ENCODE measurements around the gene CLPSL1.

CLPSL1 gene

DNA sequence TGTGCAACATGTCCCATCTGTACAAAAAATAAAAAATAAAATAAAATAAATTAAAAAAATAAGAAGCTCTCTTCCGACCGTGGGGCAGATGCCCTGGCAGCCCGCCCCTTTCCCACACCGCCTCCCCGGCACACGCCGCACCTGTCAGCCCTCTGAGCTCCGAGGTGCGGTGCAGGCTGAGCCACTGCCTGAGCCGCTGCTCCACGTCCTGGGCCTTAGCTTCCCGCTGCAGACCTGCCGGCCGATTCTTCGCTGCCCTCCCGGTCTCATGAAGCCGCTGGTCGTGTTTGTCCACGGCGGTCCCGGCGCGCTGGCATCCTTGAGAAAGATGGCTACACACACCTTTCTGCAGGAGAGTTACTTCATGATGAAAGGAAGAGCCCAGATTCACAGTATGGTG is 15.1 kb upstream of the CLPSL1 start:
- no peak for DNase-seq

DNA sequence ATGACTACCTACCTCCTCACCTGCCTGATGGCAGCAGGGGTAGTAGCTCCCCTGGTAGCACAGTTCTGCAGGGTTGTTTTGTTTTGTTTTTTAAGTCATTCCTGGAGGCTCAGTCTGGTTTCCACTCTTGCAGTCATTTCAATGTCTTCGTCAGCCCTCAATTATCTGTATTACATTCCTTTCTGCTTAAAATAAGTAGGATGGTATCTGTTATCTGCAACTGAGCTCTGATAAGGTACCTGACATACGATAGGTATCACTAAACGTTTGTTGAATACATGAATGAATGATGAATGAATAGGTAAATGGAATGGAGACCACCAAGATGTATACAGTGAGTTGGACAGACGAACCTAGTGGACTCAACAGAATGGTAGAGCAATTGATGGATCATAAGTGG is 11.6 kb upstream of the CLPSL1 start:
- DNase-seq: no peak

DNA sequence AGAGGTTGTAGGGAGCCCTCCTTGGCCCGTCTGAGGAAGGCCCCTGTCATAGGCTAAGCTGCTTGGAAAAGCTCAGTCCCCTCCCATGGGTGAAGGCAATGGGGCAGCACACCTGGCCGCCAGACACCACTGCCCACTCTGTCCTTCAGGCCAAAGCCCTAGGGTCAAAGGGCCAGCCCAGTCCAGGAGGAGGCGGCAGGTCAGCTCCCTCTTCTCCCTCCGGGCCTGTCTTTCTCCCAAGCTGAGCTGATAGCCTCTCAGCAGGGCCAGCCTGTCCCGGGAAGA is 9.5 kb upstream of the CLPSL1 start:
- DNase-seq: no peak

DNA sequence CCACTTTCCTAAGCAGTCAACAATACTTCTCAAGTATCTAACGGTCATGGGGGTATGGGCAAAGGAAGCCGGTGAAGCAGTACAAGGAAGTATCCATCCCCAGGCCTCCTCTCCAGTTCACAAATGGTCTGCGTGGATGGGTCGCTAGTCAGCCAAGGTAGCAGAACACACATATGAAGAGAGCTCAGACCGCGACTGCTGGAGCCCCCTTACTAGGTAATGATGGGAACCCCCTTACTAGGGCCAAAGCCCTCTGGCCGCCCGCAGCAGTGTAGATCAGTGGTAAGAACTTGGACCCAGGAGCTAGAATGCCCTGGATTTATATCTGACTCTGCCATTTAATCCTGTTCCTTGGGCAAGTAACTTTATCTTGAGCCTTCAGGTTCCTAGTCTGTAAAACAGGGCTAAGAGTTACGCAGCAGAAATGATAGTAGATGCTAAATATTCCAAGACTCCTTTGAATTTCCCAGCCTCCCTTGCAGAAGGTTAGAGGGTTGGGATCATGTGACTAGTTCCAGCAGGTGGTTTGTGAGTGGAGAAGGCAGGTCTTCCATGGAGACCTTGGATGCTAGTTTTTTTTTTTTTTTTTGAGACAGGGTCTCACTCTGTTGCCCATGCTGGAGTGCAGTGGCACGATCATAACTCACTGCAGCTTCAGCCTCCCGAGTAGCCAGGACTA is 6.6 kb upstream of the CLPSL1 start:
- DNase-seq: no peak

DNA sequence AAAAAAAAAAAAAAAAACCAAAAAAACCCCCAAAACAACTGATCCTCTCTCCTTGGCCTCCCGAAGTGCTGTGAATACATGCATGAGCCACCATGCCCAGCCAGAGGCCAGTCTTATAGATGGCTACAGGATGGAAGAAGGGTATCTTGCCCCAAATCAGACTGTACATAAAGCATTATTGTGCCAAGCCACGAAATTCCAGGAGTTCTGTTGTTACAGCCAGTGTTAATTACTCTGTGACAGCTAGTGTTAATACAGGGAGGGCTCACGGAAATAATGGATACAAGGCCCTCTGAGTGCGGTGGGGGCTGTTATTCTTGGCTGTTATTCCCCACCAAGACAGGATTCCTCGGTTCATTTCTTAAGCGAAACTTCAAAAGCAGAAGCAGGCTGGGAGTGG is 5.8 kb upstream of the CLPSL1 start:
- no peak for DNase-seq

DNA sequence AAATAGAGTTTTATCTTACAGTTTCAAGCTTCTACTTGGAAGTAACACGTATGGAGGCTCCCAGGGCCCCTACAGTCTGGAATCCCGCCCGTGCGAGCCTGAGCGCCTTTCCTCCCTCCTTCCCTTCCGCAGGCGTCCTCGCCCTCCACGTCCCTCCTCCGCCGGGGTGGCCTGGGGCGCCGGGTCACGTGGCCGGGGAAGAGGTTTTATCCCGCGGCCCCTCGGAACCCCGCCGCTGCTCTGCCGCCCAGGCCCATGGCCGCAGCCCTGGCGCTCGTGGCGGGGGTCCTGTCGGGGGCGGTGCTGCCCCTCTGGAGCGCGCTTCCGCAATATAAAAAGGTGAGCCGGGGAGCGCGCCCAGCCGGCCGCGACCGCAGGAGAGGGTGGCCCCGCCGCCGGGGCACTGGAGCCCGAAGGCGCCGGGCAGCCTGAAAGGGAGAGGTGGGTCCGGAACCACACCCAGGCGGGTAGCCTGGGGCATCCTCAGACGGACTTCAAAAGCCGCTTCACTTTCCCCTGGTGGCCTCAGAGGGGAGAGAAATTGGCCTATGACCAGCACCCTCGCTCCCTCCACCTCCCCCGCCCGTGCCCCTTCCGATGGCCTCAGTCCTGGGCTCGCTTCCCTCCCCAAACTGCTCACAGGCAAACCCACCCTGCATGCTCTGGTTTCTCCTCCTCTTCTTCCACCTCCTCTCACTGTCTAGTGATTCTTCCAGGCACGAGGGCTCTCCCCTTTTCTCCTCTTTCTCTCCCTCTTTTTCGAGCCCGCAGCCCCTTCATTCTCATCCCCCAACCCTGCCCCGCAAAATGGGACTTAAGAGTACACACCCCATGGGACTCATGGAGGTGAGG is 4.2 kb upstream of the CLPSL1 start, which contains the start of gene CLPSL2:
TSS of gene CLPSL2 (plus strand) at position 235 of the 852 bp plus-strand sequence. CDS start at position 256, 21 bp downstream.
- DNase-seq: no peak

DNA sequence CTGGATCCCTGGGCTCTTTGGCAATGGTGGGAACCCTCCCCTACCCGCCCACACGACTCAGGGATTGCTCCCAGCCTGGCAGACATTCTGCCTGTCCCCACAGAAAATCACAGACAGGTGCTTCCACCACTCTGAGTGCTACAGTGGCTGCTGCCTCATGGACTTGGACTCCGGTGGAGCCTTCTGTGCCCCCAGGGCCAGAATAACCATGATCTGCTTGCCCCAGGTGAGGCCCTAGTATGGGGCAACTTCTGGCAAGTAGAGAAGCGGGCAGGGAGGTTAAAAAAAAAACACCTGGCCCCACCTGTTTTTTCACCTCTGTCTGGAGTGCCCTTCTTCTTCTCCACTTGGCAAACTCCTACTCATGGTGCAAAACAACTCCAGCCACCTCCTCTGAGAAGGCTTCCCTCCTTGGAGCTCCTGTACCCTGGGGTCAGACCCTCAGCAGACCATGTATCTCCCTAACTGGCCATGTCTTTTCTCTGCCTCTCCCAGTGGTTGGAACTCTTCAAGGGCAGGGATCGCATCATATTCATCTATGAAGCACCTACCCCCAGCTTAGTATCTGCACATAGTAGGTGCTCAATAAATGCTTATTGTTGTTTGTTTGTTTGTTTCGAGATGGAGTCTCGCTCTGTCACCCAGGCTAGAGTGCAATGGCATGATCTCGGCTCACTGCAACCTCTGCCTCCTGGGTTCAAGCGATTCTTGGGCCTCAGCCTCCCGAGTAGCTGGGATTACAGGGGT is 3.3 kb upstream of the CLPSL1 start:
- no peak for DNase-seq

DNA sequence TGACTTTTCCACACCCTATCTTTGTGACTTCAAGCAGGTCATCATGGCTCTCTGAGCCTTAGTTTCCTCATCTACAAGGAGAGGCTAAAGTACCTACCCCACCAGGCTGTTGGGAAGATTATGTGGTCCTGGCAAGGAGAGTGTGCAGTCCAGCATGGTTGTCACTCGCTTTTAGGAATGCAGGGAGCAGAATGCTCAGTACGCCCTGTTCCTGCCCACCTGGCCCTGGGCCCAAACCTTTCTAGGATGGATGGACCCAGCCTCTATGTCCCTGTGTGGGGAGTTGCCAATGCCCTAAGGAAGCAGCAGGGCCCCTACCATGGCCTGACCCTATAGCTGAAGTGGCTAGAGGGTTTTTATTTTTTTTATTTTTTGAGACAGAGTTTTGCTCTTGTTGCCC is 2.4 kb upstream of the CLPSL1 start:
- DNase-seq: no peak

DNA sequence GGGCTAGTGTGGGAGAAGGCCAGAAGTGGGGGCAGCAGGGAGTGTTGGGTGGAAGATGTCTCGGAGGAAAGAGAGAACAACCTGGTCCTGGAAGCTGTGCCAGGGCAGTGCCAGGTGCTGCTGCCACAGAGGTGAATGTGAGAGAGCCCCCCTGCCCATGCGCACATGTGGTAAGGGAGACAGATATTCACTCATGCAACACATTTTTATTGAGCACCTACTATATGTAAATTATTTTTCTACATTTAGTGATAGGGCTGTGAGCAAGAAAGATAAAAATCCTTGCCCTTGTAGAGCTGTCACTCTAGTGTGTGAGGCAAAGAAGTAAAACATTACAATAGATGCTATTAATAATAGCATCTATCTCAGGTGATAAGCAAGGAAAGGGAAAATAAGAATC is 471 bp downstream of the CLPSL1 start:
- DNase-seq: no peak

DNA sequence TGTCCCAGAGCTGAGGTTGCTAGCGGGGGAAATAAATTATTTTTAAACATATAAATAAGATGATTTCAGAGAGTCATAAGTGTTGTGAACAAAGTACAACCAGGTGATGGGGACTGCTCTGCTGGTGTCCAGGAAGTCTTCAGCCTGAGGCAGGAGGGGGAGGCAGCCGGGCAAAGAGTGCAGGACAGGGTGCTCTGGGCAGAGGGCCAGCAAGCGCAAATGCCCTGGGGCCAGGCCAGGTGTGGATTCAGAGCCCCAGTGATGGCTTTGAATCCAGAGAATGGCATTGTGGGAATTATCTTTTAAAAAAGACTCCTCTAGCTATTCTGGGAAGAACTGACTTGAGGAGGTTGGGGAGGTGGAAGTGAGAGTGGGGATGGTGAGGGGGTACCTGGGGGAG is 1.6 kb downstream of the CLPSL1 start:
- no peak for DNase-seq

DNA sequence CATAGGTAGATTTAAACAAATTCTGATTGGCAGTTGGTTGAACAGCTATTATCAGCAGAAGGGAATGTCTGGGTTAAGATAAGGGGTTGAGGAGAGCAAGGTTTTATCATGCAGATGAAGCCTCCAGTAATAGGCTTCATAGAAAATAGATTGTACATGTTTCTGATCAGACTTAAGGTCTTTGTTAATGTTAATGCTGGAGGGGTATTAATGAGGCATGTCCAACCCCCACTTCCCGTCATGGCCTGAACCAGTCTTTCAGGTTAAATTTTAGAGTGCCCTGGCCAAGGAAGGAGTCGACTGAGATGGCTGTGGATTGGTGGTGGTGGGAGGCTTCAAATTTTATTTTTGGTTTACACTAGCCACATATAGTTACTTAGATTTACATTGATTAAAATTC is 3.4 kb downstream of the CLPSL1 start:
- no peak for DNase-seq

DNA sequence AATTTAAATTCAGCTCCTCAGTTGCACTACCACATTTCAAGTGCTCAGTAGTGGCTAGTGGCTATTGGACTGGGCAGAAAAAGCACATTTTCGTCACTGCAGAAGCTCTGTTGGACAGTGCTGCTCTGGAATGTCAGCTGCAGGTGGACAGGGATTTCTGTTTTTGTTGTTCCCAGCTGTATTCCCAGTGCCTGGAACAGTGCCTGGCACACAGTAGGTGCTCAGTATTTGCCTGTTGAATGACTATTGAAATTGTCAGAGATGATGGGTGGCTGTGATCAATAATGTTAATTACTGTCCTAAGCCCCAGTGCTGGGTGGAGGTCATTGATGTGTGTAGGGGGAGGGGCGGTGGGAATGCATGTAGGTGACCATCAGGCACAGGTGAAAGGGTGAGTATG is 5.5 kb downstream of the CLPSL1 start:
- DNase-seq: no peak

DNA sequence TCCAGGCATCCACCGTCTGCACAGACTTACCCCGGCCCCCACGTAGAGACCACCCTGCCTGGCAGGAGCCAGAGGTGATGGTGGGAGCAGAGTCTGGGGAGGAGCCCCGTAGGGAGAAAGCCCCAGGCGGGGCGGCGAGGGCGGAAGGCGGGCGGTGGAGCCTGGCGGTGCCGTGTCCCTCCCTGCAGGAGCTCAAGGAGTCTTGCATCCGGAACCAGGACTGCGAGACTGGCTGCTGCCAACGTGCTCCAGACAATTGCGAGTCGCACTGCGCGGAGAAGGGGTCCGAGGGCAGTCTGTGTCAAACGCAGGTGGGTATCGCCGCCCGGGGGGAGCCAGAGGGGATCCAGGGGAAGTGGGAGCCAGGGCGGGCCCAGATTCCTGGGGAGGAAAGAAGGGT is 6.0 kb downstream of the CLPSL1 start:
- DNase-seq: no peak

DNA sequence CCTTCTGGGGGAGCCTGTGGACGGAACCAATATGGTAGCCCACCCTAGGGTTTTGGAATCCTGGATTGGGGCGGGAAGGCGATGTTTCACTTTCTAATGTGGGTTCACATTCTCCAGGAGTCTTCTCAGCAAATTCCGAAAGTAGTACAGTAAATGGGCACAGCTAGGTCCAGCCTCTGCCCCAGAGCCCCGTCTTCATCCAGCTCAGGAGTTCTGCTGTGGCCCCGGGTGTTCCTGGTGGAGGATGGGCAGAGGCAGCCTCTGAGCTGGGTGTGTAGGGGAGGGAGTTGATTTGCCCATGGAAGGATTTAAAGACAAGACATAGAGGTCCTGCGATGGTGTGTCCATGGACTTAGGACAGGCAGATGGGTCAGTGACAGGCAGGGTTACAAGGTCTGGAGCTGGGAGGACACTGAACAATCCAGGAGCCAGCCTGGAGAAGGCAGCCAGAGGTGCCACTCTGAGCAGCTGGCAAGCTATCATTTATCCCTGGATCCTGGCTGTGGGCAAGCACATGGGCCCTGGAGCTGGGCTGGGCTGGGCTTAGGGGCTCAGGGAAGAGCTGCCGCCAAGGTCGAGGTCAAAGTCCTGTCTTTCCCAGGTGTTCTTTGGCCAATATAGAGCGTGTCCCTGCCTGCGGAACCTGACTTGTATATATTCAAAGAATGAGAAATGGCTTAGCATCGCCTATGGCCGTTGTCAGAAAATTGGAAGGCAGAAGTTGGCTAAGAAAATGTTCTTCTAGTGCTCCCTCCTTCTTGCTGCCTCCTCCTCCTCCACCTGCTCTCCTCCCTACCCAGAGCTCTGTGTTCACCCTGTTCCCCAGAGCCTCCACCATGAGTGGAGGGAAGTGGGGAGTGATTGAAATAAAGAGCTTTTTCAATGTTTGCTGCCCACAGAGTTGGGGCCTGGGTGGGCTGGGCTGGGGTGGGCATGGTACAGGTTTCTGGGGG is 6.7 kb downstream of the CLPSL1 start:
- DNase-seq: no peak

DNA sequence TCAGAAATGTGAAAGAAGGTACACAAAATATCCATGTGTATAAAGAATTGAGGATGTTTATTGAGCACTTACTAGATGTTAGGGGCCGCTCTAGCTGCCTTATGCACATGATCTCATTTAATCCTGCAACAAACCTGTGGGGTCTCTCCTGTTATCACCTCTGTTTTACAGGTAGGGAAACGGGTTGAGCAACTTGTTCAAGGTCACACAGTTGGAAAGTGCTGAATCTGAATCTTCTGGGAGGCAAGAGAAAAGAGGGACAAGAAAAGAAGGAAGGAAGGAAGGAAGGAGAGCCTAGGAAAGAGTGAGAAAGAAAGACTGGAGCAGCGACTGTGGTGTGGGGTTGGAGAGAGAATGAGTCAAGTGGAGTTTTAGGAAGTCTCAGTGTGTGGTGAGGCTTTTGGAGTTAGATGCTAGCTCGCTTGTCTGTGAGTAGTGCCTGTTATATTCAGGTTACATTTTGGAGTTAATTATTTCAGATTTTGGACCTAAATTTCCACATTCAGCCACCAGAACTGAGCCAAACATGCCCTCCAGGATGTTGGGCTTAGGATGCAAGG is 7.7 kb downstream of the CLPSL1 start:
- DNase-seq: no peak

DNA sequence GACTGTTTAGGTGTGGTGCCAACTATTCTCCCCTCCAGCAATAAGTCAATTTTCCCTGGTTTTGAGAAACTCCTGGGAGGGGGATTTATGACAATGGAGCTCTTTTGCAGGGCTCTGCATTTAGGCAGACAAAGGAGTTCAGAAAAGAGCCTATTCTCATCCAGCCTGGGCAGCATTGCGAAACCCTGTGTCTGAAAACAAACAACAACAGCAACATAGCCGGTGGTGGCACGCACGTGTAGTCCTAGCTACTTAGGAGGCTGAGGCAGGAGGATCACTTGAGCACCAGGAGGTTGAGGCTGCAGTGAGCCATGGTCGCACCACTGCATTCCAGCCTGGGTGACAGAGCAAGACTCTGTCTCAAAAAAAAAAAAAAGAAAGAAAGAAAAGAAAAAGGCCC is 9.9 kb downstream of the CLPSL1 start:
- DNase-seq: no peak

DNA sequence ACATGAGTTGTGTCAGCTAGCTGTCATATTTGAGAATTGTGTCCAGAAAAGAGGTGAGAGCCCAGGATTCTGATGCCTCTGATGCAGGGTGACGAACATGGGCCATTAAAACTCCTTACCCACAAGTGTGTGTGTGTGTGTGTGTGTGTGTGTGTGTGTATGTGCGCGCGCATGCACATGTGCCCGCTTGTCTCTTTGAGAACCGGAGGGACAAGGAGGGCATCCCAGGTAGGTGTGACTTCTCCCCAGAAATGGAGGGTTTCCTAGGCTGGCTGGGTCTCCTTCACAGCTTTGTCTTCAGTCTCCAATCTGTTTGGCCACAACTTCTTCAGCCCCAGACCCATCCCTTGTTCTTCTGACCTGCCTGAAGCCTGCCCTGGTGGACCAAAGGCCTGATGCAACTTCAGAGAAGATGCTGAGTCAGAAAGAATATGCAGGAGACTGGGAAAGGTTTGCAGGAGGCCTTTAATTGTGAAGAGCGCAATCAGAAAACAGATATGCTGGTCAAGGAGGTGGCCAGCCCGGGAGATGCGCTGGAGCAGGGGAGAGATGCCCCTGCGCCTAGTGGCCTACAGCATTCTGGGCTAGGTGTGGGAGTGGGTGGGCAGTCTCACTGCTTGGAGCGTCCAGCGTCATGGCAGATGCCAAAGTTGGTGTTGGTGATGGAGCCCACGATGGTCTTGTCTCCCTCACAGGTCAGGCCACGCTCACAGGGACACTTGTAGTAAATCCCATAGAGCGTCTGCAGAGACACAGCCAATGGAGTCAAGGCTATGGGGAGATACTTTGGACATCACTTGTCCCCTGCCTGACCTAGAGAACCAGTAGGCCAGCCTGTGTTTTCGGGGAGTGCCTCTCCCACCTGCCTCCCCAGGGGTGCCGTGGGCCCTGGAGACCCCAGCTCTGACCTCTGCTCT is 14.0 kb downstream of the CLPSL1 start:
- DNase-seq: no peak

DNA sequence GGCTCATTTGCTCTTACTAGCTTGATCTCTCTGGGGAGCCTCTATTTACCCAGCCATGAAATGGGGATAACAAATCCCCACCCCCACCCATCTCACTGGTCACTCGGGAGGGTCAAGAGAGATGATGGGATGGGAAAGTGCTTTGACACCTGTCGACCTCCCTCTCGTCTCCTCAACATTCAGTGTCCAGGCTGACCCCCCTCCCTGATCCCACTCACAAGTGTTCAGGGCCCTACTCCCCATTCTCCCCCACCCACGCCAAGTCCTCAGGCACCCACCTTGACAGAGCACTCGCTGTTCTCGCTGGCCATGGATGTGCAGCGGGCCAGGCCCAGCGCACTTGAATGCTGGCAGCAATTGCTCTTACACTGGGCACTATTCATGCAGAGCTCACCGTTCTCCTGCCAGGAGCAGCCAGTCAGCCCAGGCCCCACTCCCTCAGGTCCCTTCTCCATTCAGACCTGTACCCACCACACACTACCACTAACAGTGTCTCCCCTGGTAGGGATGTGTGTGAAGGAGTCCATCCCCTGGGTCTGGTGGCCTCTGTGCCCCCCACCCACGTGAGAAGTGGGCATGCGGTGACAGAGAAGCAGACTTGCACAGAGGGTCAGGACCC is 14.7 kb downstream of the CLPSL1 start:
- no peak for DNase-seq

DNA sequence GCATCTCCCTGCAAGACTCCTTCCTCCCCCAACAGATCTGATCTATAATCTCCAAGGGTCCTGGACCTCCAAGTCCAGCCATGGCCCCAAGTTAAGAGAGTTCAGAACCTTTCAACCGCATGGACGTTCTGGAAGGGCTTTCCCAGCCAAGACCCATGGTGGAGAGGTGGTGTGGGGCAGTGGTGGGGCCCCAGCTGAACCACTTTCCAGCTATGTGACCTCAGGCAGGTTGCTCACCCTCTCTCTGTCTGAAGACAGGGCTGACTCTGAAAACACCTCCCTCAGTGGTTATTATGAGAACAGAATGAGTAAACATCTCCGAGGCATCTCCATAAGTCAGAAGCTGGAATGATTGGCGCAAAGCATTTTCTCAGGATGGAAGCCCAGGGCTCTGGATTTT is 15.4 kb downstream of the CLPSL1 start:
- no peak for DNase-seq

DNA sequence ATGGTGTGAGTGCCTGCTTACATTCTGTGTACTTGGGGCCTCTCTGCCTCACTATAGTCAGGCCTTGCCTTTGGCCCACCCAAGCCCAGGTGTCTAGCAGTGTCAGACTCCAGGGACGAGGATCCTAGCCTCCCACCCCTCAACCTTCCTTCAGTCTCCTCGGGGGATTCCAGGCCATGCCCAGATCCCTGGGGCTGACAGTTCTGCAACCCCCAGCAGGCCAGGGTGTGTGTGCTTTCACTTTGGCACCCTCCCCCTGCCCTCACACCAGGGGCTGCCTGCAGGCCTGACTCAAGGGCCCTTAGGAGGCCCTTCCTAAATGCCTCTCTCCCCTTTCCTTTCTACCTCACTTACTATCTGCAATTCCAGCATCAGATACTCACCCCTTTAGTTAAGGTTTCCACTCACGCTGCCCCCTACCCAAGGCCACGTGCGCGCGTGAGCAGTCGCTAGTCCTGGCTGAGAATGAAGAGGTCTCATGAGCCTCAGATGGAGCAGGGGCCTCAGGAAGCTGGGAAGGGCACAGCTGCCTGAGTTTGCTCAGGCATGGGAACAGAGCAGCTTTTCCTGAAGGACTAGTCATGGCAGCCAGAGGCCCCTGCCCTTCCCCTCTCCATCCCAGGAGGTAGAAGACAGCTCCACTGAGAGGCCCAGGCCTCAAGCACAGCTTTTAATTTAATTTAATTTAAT is 17.2 kb downstream of the CLPSL1 start:
- DNase-seq: no peak

Measured in activated CD4-positive, alpha-beta T cell treated with anti-CD3 and anti-CD28 coated beads for 48 hours (primary cell).